Neural crest cell (in vitro differentiated cells): Measurements from ENCODE around the gene NME5. TPM values are rescaled to one million over a fixed set of nuclear protein-coding genes. Genes with fewer than 3 reads are reported as not detected.
"Not testable (repeated sequence)": the region's sequence is repeated elsewhere in the genome, so short reads cannot be mapped to it uniquely, and the experiment has no call there.

Experiments
- DNase-seq: peaks from one replicate; pipeline ENCODE4 v3.0.0; 2021; ENCODE audit warnings: low read depth, mixed read lengths, low spot score
- H3K27ac Mint-ChIP-seq: one replicate; pipeline ENCODE4 v1.8.0; 2021; ENCODE audit warnings: mild to moderate bottlenecking, mixed read lengths; ENCODE audit not compliant: unreplicated experiment
- H3K27me3 Mint-ChIP-seq: 2 replicates; pipeline ENCODE4 v1.8.0; 2021; ENCODE audit warnings: low read depth, mild to moderate bottlenecking, mixed read lengths
- H3K36me3 Mint-ChIP-seq: 2 replicates; pipeline ENCODE4 v1.8.0; 2021; ENCODE audit warnings: low read depth, mild to moderate bottlenecking, mixed read lengths
- H3K4me1 Mint-ChIP-seq: 2 replicates; pipeline ENCODE4 v1.8.0; 2021; ENCODE audit warnings: mixed read lengths
- H3K4me3 Mint-ChIP-seq: one replicate; pipeline ENCODE4 v1.8.0; 2021; ENCODE audit warnings: mild to moderate bottlenecking, mixed read lengths
- H3K9me3 Mint-ChIP-seq: 2 replicates; pipeline ENCODE4 v1.8.0; 2021; ENCODE audit warnings: mixed read lengths
- CTCF ChIP-seq: fragments of 200-600 bp; sonication (generic); conservative IDR thresholded peaks from 2 replicates; pipeline ENCODE4 v1.5.0; 2021; ENCODE audit warnings: antibody characterized with exemption, mild to moderate bottlenecking
- total RNA-seq: library from RNA; stranded (reverse); gene quantifications from 2 replicates; pipeline ENCODE4 v1.2.1, GENCODE V29; 2021

Gene NME5
- total RNA-seq, 1 donor from 2014 or later = 6.3 TPM

GRCh38 chr5:138169124-138169523, 29.9 kb upstream of the NME5 start:
- TF ChIP-seq CTCF = no peak
- H3K4me1 Mint-ChIP-seq = no peaks in the 10 kb centered on the region
- H3K27me3 Mint-ChIP-seq = no peaks in the 10 kb centered on the region
- H3K36me3 Mint-ChIP-seq = peaks cover 15% of the 10 kb centered on the region
- no peak overlapping the region for H3K27ac Mint-ChIP-seq
- DNase-seq = no peak
- no peak overlapping the region for H3K4me3 Mint-ChIP-seq
- no peaks in the 10 kb centered on the region for H3K9me3 Mint-ChIP-seq

GRCh38 chr5:138163721-138164120, 24.5 kb upstream of the NME5 start:
- H3K4me3 Mint-ChIP-seq = no peak overlapping the region
- no peak for DNase-seq
- no peaks in the 10 kb centered on the region for H3K9me3 Mint-ChIP-seq
- TF ChIP-seq CTCF = no peak
- no peak overlapping the region for H3K27ac Mint-ChIP-seq
- no peaks in the 10 kb centered on the region for H3K4me1 Mint-ChIP-seq
- peaks cover 27% of the 10 kb centered on the region for H3K36me3 Mint-ChIP-seq
- H3K27me3 Mint-ChIP-seq = no peaks in the 10 kb centered on the region

DNA sequence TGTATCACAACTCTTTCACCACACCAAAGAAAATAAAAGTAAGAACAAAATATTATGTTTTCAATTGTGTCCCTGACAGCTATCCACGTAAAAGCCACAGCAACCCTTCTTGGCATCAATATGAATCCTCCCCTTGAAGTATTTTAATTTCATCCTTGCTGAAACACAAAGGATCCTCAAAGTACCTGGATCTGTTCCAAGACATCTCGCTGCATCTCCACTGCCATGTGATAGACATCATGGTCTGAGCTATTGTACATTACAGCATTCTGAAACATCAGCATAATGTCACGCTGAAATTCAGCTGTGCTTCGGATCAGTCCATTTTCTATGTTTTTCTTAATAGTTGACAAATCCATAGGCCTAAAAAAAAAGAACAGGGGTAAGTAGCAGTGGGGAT, 21.5 kb upstream of the NME5 start:
- H3K36me3 Mint-ChIP-seq = peaks cover 32% of the 10 kb centered on the region
- no peak overlapping the region for H3K4me3 Mint-ChIP-seq
- TF ChIP-seq CTCF = no peak

GRCh38 chr5:138159666-138160065, 20.4 kb upstream of the NME5 start:
- H3K27ac Mint-ChIP-seq = no peak overlapping the region

More for the DNA sequence above, 21.5 kb upstream of the NME5 start:
- DNase-seq = no peak
- Mint-ChIP-seq H3K27me3 (no peaks in the 10 kb centered on the region), H3K4me1 (no peaks in the 10 kb centered on the region), H3K27ac (no peak overlapping the region), H3K9me3 (no peaks in the 10 kb centered on the region)

GRCh38 chr5:138157626-138158025, 18.4 kb upstream of the NME5 start:
- Mint-ChIP-seq H3K4me1 (no peaks in the 10 kb centered on the region), H3K27me3 (no peaks in the 10 kb centered on the region), H3K4me3 (no peak overlapping the region), H3K9me3 (no peaks in the 10 kb centered on the region), H3K36me3 (peaks cover 26% of the 10 kb centered on the region), H3K27ac (no peak overlapping the region)
- TF ChIP-seq CTCF = no peak
- no peak for DNase-seq

More at GRCh38 chr5:138159666-138160065, 20.4 kb upstream of the NME5 start:
- Mint-ChIP-seq H3K4me1 (no peaks in the 10 kb centered on the region), H3K27me3 (no peaks in the 10 kb centered on the region), H3K4me3 (no peak overlapping the region), H3K36me3 (peaks cover 32% of the 10 kb centered on the region), H3K9me3 (no peaks in the 10 kb centered on the region)
- no peak for TF ChIP-seq CTCF
- no peak for DNase-seq

DNA sequence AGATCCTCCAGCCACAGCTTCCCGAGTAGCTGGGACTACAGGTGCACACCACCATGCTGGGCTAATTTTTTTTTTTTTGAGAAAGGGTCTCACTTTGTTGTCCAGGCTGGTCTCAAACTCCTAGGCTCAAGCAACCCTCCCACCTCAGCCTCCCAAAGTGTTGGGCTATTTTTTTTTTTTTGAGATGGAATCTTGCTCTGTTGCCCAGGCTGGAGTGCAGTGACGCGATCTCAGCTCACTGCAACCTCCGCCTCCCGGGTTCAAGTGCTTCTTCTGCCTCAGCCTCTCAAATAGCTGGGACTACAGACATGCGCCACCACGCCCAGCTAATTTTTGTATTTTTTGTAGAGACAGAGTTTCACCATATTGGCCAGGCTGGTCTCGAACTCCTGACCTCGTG, 16.7 kb upstream of the NME5 start:
- H3K27me3 Mint-ChIP-seq, H3K4me1 Mint-ChIP-seq, H3K9me3 Mint-ChIP-seq, H3K4me3 Mint-ChIP-seq, H3K27ac Mint-ChIP-seq, DNase-seq: not testable (repeated sequence)
- H3K36me3 Mint-ChIP-seq = peaks cover 26% of the 10 kb centered on the region
